GM21723 (cell line): ENCODE data around the gene GALNT9.
"Not testable (repeated sequence)": the region's sequence is repeated elsewhere in the genome, so short reads cannot be mapped to it uniquely, and the experiment has no call there.

ENCODE experiments used
- ATAC-seq: cut with Tn5 transposase; IDR thresholded peaks from one replicate; pipeline ENCODE4 v1.9.1; 2021; ENCODE audit warnings: mild to moderate bottlenecking, moderate library complexity; ENCODE audit not compliant: unreplicated experiment

Gene GALNT9

GRCh38 chr12:132267873-132268272, 61.5 kb downstream of the GALNT9 start:
- ATAC-seq = no peak

- no peak for ATAC-seq
These were observed 62.6 kb downstream of the GALNT9 start for GRCh38 chr12:132266802-132267201.

DNA sequence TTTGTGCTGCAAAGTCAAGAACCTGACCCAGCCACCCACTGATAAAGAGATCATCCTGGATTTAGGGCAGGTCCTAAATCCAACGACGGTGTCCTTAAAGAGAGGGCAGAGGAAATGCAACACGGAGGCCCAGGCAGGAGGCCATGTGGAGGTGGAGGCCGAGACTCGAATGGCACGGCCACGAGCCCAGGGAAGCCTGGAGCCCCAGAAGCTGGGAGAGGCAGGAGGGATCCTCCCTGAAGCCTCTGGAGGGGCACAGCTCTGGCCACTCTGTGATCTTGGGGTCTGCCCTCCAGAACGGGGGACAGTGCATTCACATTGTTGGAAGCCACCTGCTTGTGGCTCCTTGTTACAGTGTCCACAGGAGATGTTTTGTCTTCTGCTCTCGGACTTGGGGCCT, 63.0 kb downstream of the GALNT9 start:
- ATAC-seq = no peak

DNA sequence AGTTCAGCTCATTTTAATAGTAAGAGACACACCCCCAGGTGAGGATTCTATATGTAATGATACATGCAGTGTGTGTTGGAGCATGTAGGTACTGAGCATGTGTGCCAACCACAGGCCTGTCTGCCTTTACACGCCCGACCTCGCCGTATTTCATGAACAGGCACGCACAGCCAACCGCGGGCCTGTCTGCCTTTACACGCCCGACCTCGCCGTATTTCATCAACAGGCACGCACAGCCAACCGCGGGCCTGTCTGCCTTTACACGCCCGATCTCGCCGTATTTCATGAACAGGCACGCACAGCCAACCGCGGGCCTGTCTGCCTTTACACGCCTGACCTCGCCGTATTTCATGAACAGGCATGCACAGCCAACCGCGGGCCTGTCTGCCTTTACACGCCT, 63.6 kb downstream of the GALNT9 start:
- not testable (repeated sequence) for ATAC-seq

GRCh38 chr12:132265056-132265800, 64.2 kb downstream of the GALNT9 start:
- no peak for ATAC-seq

DNA sequence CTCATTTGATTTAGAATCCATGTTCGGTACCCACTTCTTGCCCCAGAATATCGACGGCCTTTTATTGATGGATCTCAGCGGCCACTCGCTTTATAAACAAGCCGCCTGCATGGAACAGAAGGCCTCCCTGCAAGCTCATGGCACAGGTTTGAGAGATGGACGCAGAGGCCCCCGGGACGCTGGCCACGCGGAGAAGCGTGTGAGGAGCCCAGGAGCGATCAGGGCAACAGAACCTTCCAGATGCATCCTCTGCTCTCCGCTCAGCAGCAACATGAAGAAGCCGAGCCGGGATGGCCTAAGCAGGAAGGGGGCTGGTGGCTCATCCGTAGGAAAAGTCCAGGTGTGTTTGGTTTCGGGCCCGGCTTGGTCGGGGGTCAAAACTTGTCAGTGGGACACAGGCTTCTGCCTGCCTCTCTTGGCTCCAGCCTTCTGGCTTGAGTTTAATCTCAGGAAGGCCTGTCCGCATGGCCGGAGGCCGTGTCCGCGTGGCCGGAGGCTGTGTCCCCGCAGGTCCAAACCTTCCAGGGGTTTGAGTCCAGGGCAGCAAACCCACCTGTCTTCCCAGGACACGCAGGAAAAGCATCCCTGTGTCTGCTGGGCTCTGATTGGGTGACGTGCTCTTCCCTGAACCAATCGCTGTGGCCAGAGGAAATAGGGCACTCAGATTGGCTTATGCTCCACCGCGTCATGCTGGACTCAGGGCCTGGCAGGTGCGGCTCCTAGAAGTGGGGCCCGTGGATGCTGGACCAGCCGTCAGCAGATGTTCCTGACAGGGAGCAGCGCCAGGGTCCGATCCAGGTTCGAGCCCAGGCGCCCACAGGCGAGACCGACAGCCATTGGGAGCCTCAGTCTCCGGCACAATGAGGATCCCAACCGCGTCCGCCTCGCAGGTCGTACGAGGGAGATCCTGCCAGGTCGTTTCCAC, 65.0 kb downstream of the GALNT9 start:
- no peak for ATAC-seq

- ATAC-seq = no peak
These were observed 65.8 kb downstream of the GALNT9 start for GRCh38 chr12:132263451-132264049.

DNA sequence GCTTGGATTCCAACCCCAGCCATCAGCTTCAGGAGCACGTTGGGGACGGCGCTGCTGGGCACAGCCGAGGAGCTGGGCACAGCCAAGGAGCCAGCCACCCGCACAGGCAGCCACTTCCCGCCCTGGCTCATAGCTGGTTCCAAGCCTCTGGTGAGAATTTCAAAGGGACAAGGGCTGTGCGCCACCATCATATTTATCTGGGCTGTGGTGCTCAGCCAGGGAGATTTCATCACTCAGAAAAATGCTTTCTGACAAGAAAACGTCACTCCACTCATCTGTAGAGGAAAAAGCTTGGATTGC, 66.4 kb downstream of the GALNT9 start:
- no peak for ATAC-seq

- ATAC-seq = no peak
These were observed 66.9 kb downstream of the GALNT9 start for GRCh38 chr12:132262256-132263060.

- ATAC-seq = no peak
These were observed 67.9 kb downstream of the GALNT9 start for GRCh38 chr12:132261328-132262138.

DNA sequence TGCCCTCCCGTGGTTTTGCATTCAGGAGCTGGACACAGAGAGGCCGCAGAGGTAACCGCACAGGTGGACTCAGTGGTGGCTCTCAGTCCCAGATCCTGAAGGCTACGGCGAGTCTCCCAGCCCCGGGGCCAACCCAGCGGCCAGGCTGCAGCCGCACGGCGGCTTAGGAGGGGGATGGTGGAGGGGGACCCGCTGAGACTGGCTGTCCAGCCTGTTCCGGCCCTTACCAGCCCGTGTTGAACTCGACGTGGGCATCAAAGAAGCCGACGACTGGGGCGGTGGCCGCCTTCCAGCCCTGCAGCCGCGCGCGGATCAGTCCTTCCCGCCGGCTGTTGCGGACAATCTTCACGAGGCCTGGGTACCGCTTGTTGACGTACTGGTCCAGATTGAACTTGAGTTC, 68.7 kb downstream of the GALNT9 start:
- ATAC-seq = no peak

GRCh38 chr12:132259872-132260695, 69.3 kb downstream of the GALNT9 start:
- ATAC-seq = no peak

- no peak for ATAC-seq
These were observed 70.0 kb downstream of the GALNT9 start for GRCh38 chr12:132259364-132259871.

DNA sequence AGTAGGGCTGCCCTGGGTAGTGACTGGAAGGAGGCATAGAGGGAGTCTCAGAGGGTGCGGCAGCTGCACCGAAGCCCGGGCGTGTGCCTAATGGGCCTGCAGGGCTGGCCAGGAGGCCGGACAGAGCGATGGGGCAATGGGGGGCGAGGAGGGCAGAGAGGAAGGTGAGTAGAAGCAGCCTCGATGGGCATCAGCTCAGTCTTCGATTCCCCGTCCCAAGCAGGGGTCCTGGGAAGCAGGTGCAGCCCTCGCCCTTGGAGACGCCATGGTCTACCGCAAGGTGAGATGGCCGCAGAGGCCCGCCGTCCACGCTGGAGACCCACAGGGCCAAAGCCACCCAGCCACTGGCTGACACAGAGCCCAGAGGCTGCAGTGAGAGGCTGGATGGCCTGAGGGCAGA, 70.8 kb downstream of the GALNT9 start:
- no peak for ATAC-seq

DNA sequence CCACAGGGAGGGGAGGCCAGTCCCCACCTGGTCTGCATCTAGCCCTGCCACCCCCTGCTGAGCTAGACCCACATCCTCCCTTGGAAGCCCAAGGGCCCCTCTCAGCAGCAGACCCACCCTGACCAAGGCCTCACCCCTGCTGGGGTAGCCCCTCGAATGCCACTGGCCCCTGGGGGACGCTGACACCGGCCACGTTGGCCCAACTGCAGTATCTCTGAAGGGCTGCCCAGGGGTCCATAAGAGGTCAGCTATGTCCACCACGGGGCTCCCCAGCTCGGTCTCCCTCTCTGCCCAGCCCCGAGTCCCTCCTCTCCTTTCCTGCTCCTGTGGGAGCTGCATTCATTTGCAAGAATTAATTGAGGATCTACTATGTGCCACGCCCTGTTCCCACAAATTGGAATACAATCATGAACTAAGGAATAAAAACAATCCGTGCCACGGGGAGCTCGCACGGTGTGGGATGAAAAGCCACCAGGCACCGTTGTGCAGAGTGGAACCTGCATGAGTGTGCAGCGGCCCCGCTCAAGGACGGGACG, 71.4 kb downstream of the GALNT9 start:
- ATAC-seq = no peak

DNA sequence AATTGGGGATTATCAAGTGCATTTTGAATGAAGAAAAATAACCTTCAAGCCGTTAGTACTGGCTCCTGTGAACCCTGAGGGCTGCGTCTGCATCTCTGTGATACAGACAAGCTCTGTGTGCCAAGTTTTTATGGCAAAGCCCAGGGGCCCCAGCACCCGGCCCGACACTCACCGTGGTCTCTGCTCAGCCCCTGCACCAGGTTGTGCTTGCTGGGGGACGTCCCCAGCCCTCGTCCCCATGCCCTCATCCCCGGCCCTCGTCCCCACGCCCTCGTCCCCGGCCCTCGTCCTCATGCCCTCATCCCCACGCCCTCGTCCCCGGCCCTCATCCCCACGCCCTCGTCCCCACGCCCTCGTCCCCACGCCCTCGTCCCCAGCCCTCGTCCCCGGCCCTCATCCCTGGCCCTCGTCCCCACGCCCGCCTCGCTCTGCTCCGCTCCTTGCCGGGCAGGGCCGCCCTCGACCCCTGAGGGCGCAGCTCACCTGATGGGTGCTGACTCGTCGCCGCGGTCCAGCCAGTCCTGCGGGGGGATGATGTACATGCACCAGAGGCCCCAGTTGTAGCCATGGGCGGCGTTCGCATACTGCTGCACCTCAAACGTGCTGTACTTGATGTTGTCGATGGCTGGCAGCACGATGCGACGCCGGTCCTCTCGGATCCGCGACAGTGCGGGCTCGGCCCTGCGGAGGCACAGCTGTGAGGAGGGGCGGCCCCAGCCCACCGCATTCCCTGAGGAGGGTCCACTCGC, 72.0 kb downstream of the GALNT9 start:
- no peak for ATAC-seq

DNA sequence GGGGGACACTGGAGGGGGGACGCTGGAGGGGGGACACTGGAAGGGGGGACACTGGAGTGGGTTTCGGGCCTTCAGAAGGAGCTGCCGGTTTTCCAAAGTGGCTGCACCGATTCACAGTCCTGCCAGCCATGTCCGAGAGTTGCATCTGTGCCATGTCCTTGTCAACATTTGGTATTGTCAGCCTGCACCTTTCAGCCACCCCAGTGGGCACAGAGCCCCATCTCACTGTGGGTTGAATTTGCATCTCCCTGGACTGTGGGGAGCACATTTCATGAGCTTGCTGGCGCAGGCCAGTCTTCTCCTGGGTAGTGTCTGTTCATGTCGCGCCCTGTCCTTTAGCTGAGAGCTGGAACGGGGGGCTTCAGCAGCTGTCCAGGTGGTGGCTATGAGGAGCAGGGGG, 72.7 kb downstream of the GALNT9 start:
- no peak for ATAC-seq

DNA sequence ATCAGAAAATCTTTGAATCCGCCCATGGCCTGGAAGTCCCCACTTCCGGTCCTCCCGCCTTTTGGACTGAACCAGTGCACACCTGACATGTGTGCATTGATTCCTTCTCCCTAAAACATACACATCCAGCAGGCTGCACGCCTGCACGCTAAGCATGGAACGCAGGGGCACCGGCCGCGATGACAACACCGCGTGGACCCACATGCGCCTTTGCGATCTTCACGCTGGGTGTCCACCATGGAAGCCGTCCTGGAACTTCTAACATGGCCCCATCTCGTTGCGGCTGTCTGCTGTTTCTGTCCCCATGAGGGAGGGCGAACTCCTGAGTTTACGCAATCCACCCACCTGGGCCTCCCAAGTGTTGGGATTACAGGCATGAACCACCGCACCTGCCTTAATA, 73.7 kb downstream of the GALNT9 start:
- no peak for ATAC-seq
